Measurements from ENCODE around the gene RNF17. TPM values are rescaled to one million over a fixed set of nuclear protein-coding genes. Genes with fewer than 3 reads are reported as not detected.

RNF17 gene
- polyA plus RNA-seq, 1 donor from 2014 or later, result not detected

DNA sequence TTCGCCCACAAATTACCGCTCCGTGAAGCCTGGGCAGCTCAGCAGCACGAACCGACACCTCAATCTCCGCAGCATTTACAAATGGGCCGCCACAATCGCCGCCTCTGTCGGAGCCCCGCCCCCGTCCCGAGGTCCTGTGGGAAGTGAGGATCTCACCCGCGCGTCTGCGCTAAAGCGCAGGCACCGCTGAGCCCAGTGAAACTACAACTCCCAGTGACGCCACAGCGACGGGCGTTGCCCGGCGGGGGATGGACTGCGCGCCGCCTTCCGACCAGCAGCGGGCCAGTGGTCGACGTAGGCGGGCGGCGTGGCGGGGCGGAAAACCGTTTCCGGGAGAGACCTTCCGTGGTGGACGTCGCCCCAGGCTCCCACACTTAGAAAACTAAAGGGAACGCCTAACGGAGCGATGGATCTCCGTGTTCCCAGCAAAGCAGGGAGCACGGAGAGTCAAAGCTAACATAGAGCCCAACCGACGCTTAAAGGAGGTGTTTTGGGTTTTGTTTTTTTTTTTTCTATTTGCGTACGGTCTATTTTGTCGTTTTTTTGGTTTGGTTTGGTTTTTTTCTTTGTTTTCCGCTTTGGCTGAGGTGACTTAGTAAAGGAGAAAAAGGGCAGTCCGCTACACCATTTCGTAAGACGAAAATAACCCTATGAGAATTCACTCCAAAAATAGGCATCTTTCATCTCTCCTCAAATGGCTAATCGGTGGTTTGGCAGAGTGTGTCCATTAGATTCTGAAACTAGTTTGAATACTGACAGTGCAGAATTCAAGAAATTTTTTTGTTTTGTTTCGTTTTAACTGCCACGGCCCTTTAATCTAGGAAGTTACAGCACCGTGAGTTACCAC is 159.0 kb downstream of the RNF17 start:
- Mint-ChIP-seq H3K27me3 (no peaks in the 10 kb centered on the region), H3K27ac (peak overlapping the region; percentile 85 to 99 (median 94)), H3K36me3 (no peaks in the 10 kb centered on the region), H3K9me3 (no peaks in the 10 kb centered on the region), H3K4me1 (peaks cover 4 to 7% (median 5%) of the 10 kb centered on the region in 3 donors), H3K4me3 (peak overlapping the region; percentile 90 to 99 (median 96))

DNA sequence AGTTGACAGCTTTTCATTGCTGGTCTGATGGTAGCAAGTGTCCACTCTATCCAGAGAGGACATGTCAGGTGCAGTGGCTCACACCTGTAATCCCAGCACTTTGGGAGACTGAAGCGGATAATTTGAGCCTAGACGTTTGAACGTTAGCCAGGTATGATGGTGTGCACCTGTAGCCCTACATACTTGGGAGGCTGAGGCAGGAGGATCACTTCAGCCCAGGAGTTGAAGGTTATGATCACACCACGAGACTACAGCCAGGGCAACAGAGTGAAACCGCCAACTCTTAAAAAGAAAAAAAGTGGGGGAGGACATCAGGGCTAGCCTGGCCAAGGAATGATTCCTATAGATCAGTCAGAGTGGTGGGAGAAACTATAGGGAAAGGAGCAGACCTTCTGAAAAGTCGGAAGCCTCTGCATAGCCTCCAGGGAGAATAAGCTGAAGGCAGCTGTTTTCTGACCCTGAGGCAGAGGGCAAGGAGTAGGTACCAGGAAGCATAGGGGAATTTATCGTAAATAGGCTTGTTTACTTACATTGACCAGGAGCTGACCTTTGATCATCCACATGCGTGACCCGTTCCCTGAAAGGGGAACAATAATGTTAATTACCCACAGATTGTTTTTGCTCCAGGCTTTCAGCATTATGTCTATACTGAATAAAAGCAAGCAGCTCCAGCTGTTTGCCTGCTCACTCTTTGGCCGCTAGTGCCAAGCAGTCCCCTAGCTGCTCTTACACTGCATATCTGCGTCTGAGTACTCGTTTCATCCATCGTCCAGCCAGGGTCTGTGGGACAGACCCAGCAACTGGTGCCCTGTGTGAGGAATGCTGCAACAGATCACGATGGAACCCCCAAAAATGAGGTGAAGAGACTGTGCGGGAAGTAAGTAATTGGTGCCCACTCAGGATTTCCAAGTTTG is 161.6 kb downstream of the RNF17 start:
- peaks cover 4 to 9% (median 5%) of the 10 kb centered on the region in 3 donors for H3K4me1 Mint-ChIP-seq
- peak overlapping the region in 2 of 3 donors; percentile 41 to 50 for H3K27ac Mint-ChIP-seq
- no peaks in the 10 kb centered on the region for H3K9me3 Mint-ChIP-seq
- no peaks in the 10 kb centered on the region for H3K27me3 Mint-ChIP-seq
- H3K4me3 Mint-ChIP-seq, result peak overlapping the region in 1 of 4 donors; percentile 50
- no peaks in the 10 kb centered on the region for H3K36me3 Mint-ChIP-seq

DNA sequence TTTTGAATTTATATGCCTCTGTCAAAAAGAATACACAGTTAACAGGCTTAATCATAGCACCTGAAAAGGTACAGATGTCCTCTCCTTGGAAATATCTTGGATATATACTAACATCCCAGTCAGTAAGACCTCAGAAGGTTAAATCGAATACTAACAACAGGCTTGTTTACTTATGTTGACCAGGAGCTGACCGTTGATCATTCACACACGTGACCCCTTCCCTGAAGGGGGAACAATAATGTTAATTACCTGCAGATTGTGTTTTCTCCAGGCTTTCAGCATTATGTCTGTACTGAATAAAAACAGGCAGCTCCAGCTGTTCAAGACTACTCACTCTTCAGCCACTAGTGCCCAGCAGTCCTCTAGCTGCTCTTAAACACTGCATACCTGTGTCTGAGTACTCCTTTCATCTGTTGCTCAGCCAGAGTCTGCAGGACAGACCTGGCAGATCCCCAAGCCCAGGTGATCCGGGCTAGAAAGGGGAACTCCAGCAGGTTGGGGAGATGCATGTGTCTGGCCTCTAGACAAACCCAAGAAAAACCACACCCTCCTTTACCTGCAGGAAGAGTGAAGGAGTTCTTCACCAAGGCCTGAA is 163.9 kb downstream of the RNF17 start:
- Mint-ChIP-seq H3K4me3 (peak overlapping the region in 1 of 4 donors; percentile 10), H3K9me3 (no peaks in the 10 kb centered on the region), H3K27me3 (peaks cover 14% of the 10 kb centered on the region), H3K36me3 (no peaks in the 10 kb centered on the region), H3K4me1 (peaks cover 7 to 11% (median 11%) of the 10 kb centered on the region in 3 donors), H3K27ac (peak overlapping the region in 1 of 3 donors; percentile 11)

DNA sequence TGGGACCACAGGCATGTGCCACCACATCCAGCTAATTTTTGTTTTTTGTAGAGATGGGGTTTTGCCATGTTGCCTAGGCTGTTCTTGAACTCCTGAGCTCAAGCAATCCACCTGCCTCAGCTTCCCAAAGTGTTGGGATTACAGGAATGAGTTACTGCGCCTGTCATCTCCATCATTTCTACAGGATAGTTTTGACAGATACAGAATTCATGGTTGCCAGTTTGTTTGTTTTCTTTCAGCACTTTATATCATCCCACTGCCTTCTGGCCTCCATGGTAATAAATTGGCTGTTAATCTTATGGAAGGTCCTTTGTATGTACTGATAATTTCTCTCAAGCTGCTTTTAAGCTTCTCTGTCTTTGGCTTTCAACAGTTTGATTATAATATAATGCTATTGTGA is 165.2 kb downstream of the RNF17 start:
- Mint-ChIP-seq H3K36me3 (no peaks in the 10 kb centered on the region), H3K9me3 (no peaks in the 10 kb centered on the region), H3K4me1 (peaks cover 6 to 9% (median 7%) of the 10 kb centered on the region in 3 donors), H3K4me3 (no peak overlapping the region), H3K27ac (no peak overlapping the region), H3K27me3 (peaks cover 25% of the 10 kb centered on the region)

Other genes starting within 250 kb of the RNF17 start
- gene ATP12A, start 83.8 kb upstream of the RNF17 start, polyA plus RNA-seq, result not detected